Measurements from ENCODE around the gene C1QL4.

DNA sequence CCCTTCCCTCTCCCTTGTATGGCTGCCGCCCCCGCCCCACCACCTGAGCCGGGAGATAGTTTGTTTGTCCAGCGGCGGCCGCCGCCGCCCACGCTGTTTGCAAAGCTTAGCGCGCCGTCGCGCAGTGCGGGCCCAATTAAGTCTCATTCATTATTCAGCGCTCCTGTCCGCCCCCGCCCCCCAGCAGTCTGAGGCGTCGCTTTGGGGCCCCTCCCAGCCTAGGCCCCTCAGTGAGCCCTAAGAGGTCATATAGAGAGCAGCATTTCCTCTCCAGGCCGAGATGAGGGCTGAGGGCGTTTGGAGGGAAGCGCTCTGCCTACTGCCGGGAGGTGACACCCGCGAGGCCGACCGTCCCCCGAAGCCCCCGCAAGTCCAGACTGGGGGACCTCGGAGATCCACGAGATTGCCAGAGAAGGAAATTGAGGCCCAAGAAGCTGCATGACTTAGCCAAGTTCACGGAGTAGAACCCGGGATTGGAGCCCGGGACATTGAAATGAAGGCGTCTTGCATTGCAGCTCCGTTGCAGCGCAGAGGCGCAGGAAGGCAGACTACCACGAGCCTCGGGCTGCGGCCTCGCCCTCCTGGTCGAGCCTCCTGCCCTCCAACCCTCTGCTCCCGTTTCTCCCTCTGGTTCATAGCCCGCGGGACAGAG lies 9.8 kb upstream of the C1QL4 start, which contains the start of gene DNAJC22:
- TF ChIP-seq CTCF (IDR thresholded peaks at IDR 0.05; ENCODE audit: low read depth, low read length) (peak; percentile 6), POLR2A (IDR thresholded peaks at IDR 0.05; ENCODE audit: extremely low read depth, insufficient read length) (no peak)
- TF ChIP-seq, protein P1, sequence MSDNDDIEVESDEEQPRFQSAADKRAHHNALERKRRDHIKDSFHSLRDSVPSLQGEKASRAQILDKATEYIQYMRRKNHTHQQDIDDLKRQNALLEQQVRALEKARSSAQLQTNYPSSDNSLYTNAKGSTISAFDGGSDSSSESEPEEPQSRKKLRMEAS (IDR thresholded peaks at IDR 0.05; ENCODE audit: low read depth, low read length) = no peak

Data from NB4 (cell line).